A549 (cell line): Measurements from ENCODE around the gene CFAP77. TPM values are rescaled to one million over a fixed set of nuclear protein-coding genes. Genes with fewer than 3 reads are reported as not detected.

Experiments used
- ATAC-seq, 2 experiments: fragments of 200-7000 bp in 1 of 2; fragments of >200 bp in 1 of 2; cut with Nextera tagmentation in 1 of 2; cut with Tn5 transposase in 1 of 2; 3 replicates each; pipeline versions ENCODE4 v1.8.0 to v1.9.1; 2018 to 2020; ENCODE audit warnings: mild to moderate bottlenecking in 1 of 2, moderate library complexity in 1 of 2
- CTCF ChIA-PET: fragments of 300-600 bp; sonication (Branson Sonifier 250); formaldehyde crosslinking; extraction: SDS; loops from one replicate; lab custom pipeline; 2021; ENCODE audit warnings: antibody characterized with exemption, inconsistent platforms; lab: Yijun Ruan, JAX
- POLR2A ChIA-PET: fragments of 350-600 bp; formaldehyde crosslinking; extraction: SDS; loops from one replicate; lab custom pipeline; 2021; ENCODE audit warnings: antibody characterized with exemption, inconsistent platforms; lab: Yijun Ruan, JAX
- DNase-seq, 2 experiments: peaks; one replicate each; pipeline versions ENCODE4 v3.0.0 to v3.0.0-alpha.2; 2011 to 2016; ENCODE audit warnings: low read depth in 1 of 2, low spot score in 1 of 2
- FAIRE-seq: peaks from 2 replicates; lab custom pipeline; 2011; peaks lifted over from hg19 to GRCh38; lab: Jason Lieb, UNC
- H3K27ac ChIP-seq, 2 experiments: fragments of >200 bp; sonication (Bioruptor Twin); formaldehyde crosslinking; 3 replicates each; pipeline ENCODE4 v1.5.1; 2016 to 2017
- H3K4me1 ChIP-seq: fragments of >200 bp; sonication (Bioruptor Twin); formaldehyde crosslinking; 3 replicates; pipeline ENCODE4 v1.6.1; 2016
- H3K4me2 ChIP-seq: fragments of >200 bp; sonication (Bioruptor Twin); formaldehyde crosslinking; 3 replicates; pipeline ENCODE4 v1.6.1; 2016
- H3K4me3 ChIP-seq: fragments of >200 bp; sonication (Bioruptor Twin); formaldehyde crosslinking; 3 replicates; pipeline ENCODE4 v1.5.1; 2016
- H3K9me3 ChIP-seq: fragments of >200 bp; sonication (Bioruptor Twin); formaldehyde crosslinking; 3 replicates; pipeline ENCODE4 v1.6.1; 2016
- CHD2 ChIP-seq: fragments of 150-350 bp; IDR thresholded peaks from 2 replicates; pipeline ENCODE4 v1.6.1; 2014; ENCODE audit warnings: low read length; ENCODE audit not compliant: partially characterized antibody
- CTCF ChIP-seq: fragments of >200 bp; sonication (Bioruptor Twin); formaldehyde crosslinking; IDR thresholded peaks from 3 replicates; pipeline ENCODE4 v1.5.1; 2016
- EHMT2 ChIP-seq: fragments of 200-600 bp; sonication (generic); IDR thresholded peaks from 2 replicates; pipeline ENCODE4 v1.6.1; 2016; ENCODE audit warnings: antibody characterized with exemption, low read depth, mild to moderate bottlenecking, moderate library complexity
- ESRRA ChIP-seq: fragments of 150-350 bp; IDR thresholded peaks from 2 replicates; pipeline ENCODE4 v1.6.1; 2014; ENCODE audit warnings: mild to moderate bottlenecking, low read length, borderline replicate concordance
- HES2 ChIP-seq: fragments of >200 bp; sonication (Bioruptor Twin); formaldehyde crosslinking; IDR thresholded peaks from 2 replicates; pipeline ENCODE4 v1.6.1; 2016
- HOXA7 ChIP-seq: fragments of 250-450 bp; sonication (Bioruptor Pico); IDR thresholded peaks from 2 replicates; pipeline ENCODE4 v1.5.0; 2020; ENCODE audit warnings: mild to moderate bottlenecking, moderate library complexity
- HOXB5 ChIP-seq: fragments of 250-450 bp; sonication (Bioruptor Pico); IDR thresholded peaks from 2 replicates; pipeline ENCODE4 v1.5.0; 2020; ENCODE audit warnings: mild to moderate bottlenecking, moderate library complexity
- JUN ChIP-seq, 2 experiments: fragments of >200 bp; sonication (Bioruptor Twin); formaldehyde crosslinking; IDR thresholded peaks; 2 replicates in 1 of 2; 3 replicates in 1 of 2; pipeline ENCODE4 v1.6.1; 2016 to 2017
- MYC ChIP-seq: IDR thresholded peaks from 2 replicates; pipeline ENCODE4 v1.6.1; 2012; ENCODE audit warnings: mild to moderate bottlenecking, inconsistent platforms, low read length, improper control_type of control experiment, borderline replicate concordance
- NFE2L2 ChIP-seq: fragments of 150-350 bp; conservative IDR thresholded peaks from 2 replicates; pipeline ENCODE4 v1.6.1; 2014; ENCODE audit warnings: low read length
- PHF8 ChIP-seq: fragments of 200-600 bp; sonication (generic); IDR thresholded peaks from 2 replicates; pipeline ENCODE4 v1.6.1; 2016; ENCODE audit warnings: low read depth, mild to moderate bottlenecking, antibody characterized with exemption, moderate library complexity, borderline replicate concordance
- RNF2 ChIP-seq: fragments of 200-600 bp; sonication (generic); IDR thresholded peaks from 2 replicates; pipeline ENCODE4 v1.6.1; 2016; ENCODE audit warnings: low read depth, mild to moderate bottlenecking, antibody characterized with exemption, moderate library complexity, borderline replicate concordance
- TFCP2L1 ChIP-seq: fragments of 250-450 bp; sonication (Bioruptor Pico); IDR thresholded peaks from 2 replicates; pipeline ENCODE4 v1.5.0; 2021; ENCODE audit warnings: mild to moderate bottlenecking
- USF2 ChIP-seq: fragments of 450-650 bp; IDR thresholded peaks from 2 replicates; pipeline ENCODE4 v1.6.1; 2014; ENCODE audit warnings: antibody characterized with exemption
- ZFP36 ChIP-seq: fragments of 450-650 bp; IDR thresholded peaks from 2 replicates; pipeline ENCODE4 v1.6.1; 2014; ENCODE audit warnings: borderline replicate concordance; ENCODE audit not compliant: partially characterized antibody
- WGBS: methylation state at CpG from one replicate; pipeline ENCODE4 v1.1.6; 2017; ENCODE audit errors: missing lambda C conversion rate; 5-methylcytosine and 5-hydroxymethylcytosine counted together
- polyA plus RNA-seq, 4 experiments: library from polyadenylated mRNA; depleted of rRNA in 3 of 4; stranded (reverse); fragments of >200 nt; fragmentation: RNase III in 1 of 4; extraction: RNeasy Plus Mini Kit Qiagen cat#74134 plus additional on column Dnase treatment in 1 of 4; gene quantifications; 2 replicates in 3 of 4; 3 replicates in 1 of 4; pipeline ENCODE4 v1.2.3, GENCODE V29; 2011 to 2017

CFAP77 gene
- polyA plus RNA-seq, 2 of the 4 experiments (the other 2 are of a cell fraction), result 0.05 TPM; not detected in 1

GRCh38 chr9:132365986-132366385 lies 44.0 kb upstream of the CFAP77 start:
- FAIRE-seq, result no peak
- Histone ChIP-seq H3K9me3 (no peaks in the 10 kb centered on the region), H3K4me1 (no peaks in the 10 kb centered on the region), H3K27ac (no peak overlapping the region), H3K4me2 (no peak overlapping the region), H3K4me3 (no peak overlapping the region)
- TF ChIP-seq USF2, result no peak
- no peak for DNase-seq
- ChIA-PET POLR2A (interaction anchor here (0.7 kb wide), 1 partner anchor 11 kb away, joined by 3 read pairs; the partner anchor contains the start of gene SETX), CTCF (no interaction called here)
- no peak for ATAC-seq
- WGBS, result 64% methylated on average over 3 of the region's 3 CpGs

- no peaks in the 10 kb centered on the region for H3K4me1 ChIP-seq
- DNase-seq (no peak), FAIRE-seq (no peak), ATAC-seq (no peak)
- H3K4me2 ChIP-seq, result no peak overlapping the region
- ChIA-PET CTCF (no interaction called here), POLR2A (no interaction called here)
- TF ChIP-seq HES2, result no peak
- no peak for TF ChIP-seq ESRRA
- H3K9me3 ChIP-seq, result no peaks in the 10 kb centered on the region
- no peak overlapping the region for H3K4me3 ChIP-seq
- 88% methylated on average over 4 of the region's 4 CpGs for WGBS
- H3K27ac ChIP-seq, result no peak overlapping the region
These were observed 43.5 kb upstream of the CFAP77 start for GRCh38 chr9:132366481-132366880.

- Histone ChIP-seq H3K4me3 (no peak overlapping the region), H3K4me2 (no peak overlapping the region), H3K4me1 (no peaks in the 10 kb centered on the region), H3K27ac (no peak overlapping the region), H3K9me3 (no peaks in the 10 kb centered on the region)
- no peak for FAIRE-seq
- TF ChIP-seq EHMT2 (no peak), TFCP2L1 (CRISPR knock-in tag) (no peak), HOXA7 (CRISPR knock-in tag) (no peak), ZFP36 (no peak), HOXB5 (no peak), JUN (IDR thresholded peaks at IDR 0.05) (no peak), PHF8 (no peak), CTCF (no peak), RNF2 (no peak), NFE2L2 (no peak)
- POLR2A ChIA-PET, result interaction anchor here (1.4 kb wide), 1 partner anchor 13 kb away, joined by 7 read pairs; the partner anchor contains the start of gene SETX
- CTCF ChIA-PET, result no interaction called here
- no peak for DNase-seq
- 66% methylated on average over 13 of the region's 13 CpGs for WGBS
- no peak for ATAC-seq
These were observed 42.2 kb upstream of the CFAP77 start for GRCh38 chr9:132367613-132368313.

GRCh38 chr9:132369421-132369820 lies 40.6 kb upstream of the CFAP77 start:
- Histone ChIP-seq H3K4me2 (no peak overlapping the region), H3K27ac (no peak overlapping the region), H3K4me1 (no peaks in the 10 kb centered on the region), H3K4me3 (no peak overlapping the region), H3K9me3 (no peaks in the 10 kb centered on the region)
- ATAC-seq (no peak), DNase-seq (no peak), FAIRE-seq (no peak)
- ChIA-PET CTCF (interaction anchor here (1.1 kb wide), 1 partner anchor 9 kb away, joined by 6 read pairs; no protein-coding TSS in a partner anchor), POLR2A (interaction anchor here (1.4 kb wide), 1 partner anchor 15 kb away, joined by 7 read pairs; the partner anchor contains the start of gene SETX)
- no peak for TF ChIP-seq CHD2
- TF ChIP-seq MYC, result no peak
- 89% methylated on average over 4 of the region's 4 CpGs for WGBS
